ENCODE measurements around the gene HOXA10. TPM values are rescaled to one million over a fixed set of nuclear protein-coding genes. Genes with fewer than 3 reads are reported as not detected.
A peak's percentile ranks its signal among the peaks of the same experiment; 100 is the strongest.

The HOXA10 gene
- total RNA-seq, 1 donor from 2014 or later, result 36.7 TPM

- no peak for DNase-seq (ENCODE audit: low read depth)
- peak within 1 kb of the TSS; percentile 75 for H3K4me3 ChIP-seq (ENCODE audit: low read depth, low read length)
- no peak for TF ChIP-seq CTCF (conservative IDR thresholded peaks at IDR 0.05; ENCODE audit: low read depth, low read length)
Observed at GRCh38 chr7:27147199-27148030, 26.7 kb downstream of the HOXA10 start, which contains the start of gene HOXA6. HOXA6 (minus strand) TSS chr7:27147774; CDS start chr7:27147749, 25 bp downstream.

GRCh38 chr7:27146491-27147198, 27.5 kb downstream of the HOXA10 start:
- peak overlapping the region; percentile 75 for H3K4me3 ChIP-seq (ENCODE audit: low read depth, low read length)
- TF ChIP-seq CTCF (conservative IDR thresholded peaks at IDR 0.05; ENCODE audit: low read depth, low read length), result no peak
- no peak for DNase-seq (ENCODE audit: low read depth)

- no peak for TF ChIP-seq CTCF (conservative IDR thresholded peaks at IDR 0.05; ENCODE audit: low read depth, low read length)
- DNase-seq (ENCODE audit: low read depth), result no peak
- peak overlapping the region; percentile 75 for H3K4me3 ChIP-seq (ENCODE audit: low read depth, low read length)
Observed at GRCh38 chr7:27145914-27146412, 28.2 kb downstream of the HOXA10 start.

- no peak for DNase-seq (ENCODE audit: low read depth)
- TF ChIP-seq CTCF (conservative IDR thresholded peaks at IDR 0.05; ENCODE audit: low read depth, low read length), result no peak
- H3K4me3 ChIP-seq (ENCODE audit: low read depth, low read length), result peak overlapping the region; percentile 75
Observed at GRCh38 chr7:27145165-27145913, 28.8 kb downstream of the HOXA10 start.

- no peak for DNase-seq (ENCODE audit: low read depth)
- H3K4me3 ChIP-seq (ENCODE audit: low read depth, low read length), result peak overlapping the region; percentile 75
- TF ChIP-seq CTCF (conservative IDR thresholded peaks at IDR 0.05; ENCODE audit: low read depth, low read length), result no peak
Observed at GRCh38 chr7:27144781-27145164, 29.3 kb downstream of the HOXA10 start.

GRCh38 chr7:27143950-27144780, 30.0 kb downstream of the HOXA10 start:
- peak overlapping the region; percentile 75 for H3K4me3 ChIP-seq (ENCODE audit: low read depth, low read length)
- TF ChIP-seq CTCF (conservative IDR thresholded peaks at IDR 0.05; ENCODE audit: low read depth, low read length), result no peak
- DNase-seq (ENCODE audit: low read depth), result no peak
